Limb (tissue), 2 donors: ENCODE measurements around the gene RAB3GAP1.

Experiments used
- DNase-seq, 2 donors: peaks; one replicate each; pipeline ENCODE4 v3.0.0-alpha.2; 2016; ENCODE audit errors: extremely low spot score in 2 of 2

Gene RAB3GAP1

GRCh38 chr2:135163901-135164300 lies 111.8 kb downstream of the RAB3GAP1 start:
- no peak for DNase-seq

- DNase-seq: no peak
These were observed 112.3 kb downstream of the RAB3GAP1 start for GRCh38 chr2:135164431-135164830.

- DNase-seq: no peak
These were observed 115.2 kb downstream of the RAB3GAP1 start for GRCh38 chr2:135167273-135167672.

GRCh38 chr2:135168204-135168856 lies 116.2 kb downstream of the RAB3GAP1 start:
- no peak for DNase-seq

- DNase-seq: no peak
These were observed 118.0 kb downstream of the RAB3GAP1 start for GRCh38 chr2:135169900-135170753.

GRCh38 chr2:135174049-135174809 lies 122.1 kb downstream of the RAB3GAP1 start:
- DNase-seq: no peak

- no peak for DNase-seq
These were observed 122.7 kb downstream of the RAB3GAP1 start for GRCh38 chr2:135174810-135175093.

- no peak for DNase-seq
These were observed 123.1 kb downstream of the RAB3GAP1 start for GRCh38 chr2:135175177-135175576.

GRCh38 chr2:135179689-135180088 lies 127.6 kb downstream of the RAB3GAP1 start:
- DNase-seq: no peak

- DNase-seq: no peak
These were observed 130.1 kb downstream of the RAB3GAP1 start for GRCh38 chr2:135182190-135182589.

GRCh38 chr2:135182601-135183000 lies 130.5 kb downstream of the RAB3GAP1 start:
- no peak for DNase-seq

- DNase-seq: no peak
These were observed 131.7 kb downstream of the RAB3GAP1 start for GRCh38 chr2:135183822-135184221.

- DNase-seq: no peak
These were observed 134.0 kb downstream of the RAB3GAP1 start for GRCh38 chr2:135186054-135186453.

- no peak for DNase-seq
These were observed 135.2 kb downstream of the RAB3GAP1 start for GRCh38 chr2:135187270-135187669.

- no peak for DNase-seq
These were observed 137.1 kb downstream of the RAB3GAP1 start for GRCh38 chr2:135189148-135189547.

- DNase-seq: no peak
These were observed 138.7 kb downstream of the RAB3GAP1 start for GRCh38 chr2:135190799-135191198.

GRCh38 chr2:135198481-135198880 lies 146.4 kb downstream of the RAB3GAP1 start:
- no peak for DNase-seq

- DNase-seq: no peak
These were observed 150.7 kb downstream of the RAB3GAP1 start for GRCh38 chr2:135202751-135203150.

GRCh38 chr2:135203944-135204343 lies 151.9 kb downstream of the RAB3GAP1 start:
- DNase-seq: no peak

- DNase-seq: no peak
These were observed 155.9 kb downstream of the RAB3GAP1 start for GRCh38 chr2:135208016-135208415.

GRCh38 chr2:135212757-135213156 lies 160.7 kb downstream of the RAB3GAP1 start:
- no peak for DNase-seq

- no peak for DNase-seq
These were observed 166.3 kb downstream of the RAB3GAP1 start for GRCh38 chr2:135218426-135218825.
